PC-3 (cell line): ENCODE measurements around the gene CHST9. TPM values are rescaled to one million over a fixed set of nuclear protein-coding genes. Genes with fewer than 3 reads are reported as not detected.

ENCODE experiments used
- ATAC-seq: fragments of 200-7000 bp; cut with Tn5 transposase; 2 replicates; pipeline ENCODE4 v1.9.1; 2020; ENCODE audit warnings: mild to moderate bottlenecking, moderate library complexity
- BruUV-seq: library from RNA; stranded (reverse); fragments of 400-500 nt; replicated peaks from 2 replicates; lab custom pipeline; 2021; lab: Mats Ljungman, UMichigan
- CTCF ChIA-PET: fragments of 300-600 bp; sonication (Branson Sonifier 250); formaldehyde crosslinking; loops from one replicate; lab custom pipeline; 2022; ENCODE audit warnings: antibody characterized with exemption; lab: Charles Lee
- POLR2A ChIA-PET: fragments of 300-600 bp; sonication (Branson Sonifier 250); formaldehyde crosslinking; loops from one replicate; lab custom pipeline; 2022; ENCODE audit warnings: antibody characterized with exemption; ENCODE audit not compliant: unreplicated experiment; lab: Charles Lee
- DNase-seq: peaks from one replicate; pipeline ENCODE4 v3.0.0-alpha.2; 2015
- H2AFZ ChIP-seq: fragments of 300-600 bp; sonication (generic); 2 replicates; pipeline ENCODE4 v1.6.0; 2016; ENCODE audit warnings: antibody characterized with exemption, low read length
- H3F3A ChIP-seq: fragments of 300-600 bp; sonication (generic); one replicate; pipeline ENCODE4 v1.6.0; 2017; ENCODE audit warnings: antibody characterized with exemption, low read length, control low read depth, mild to moderate bottlenecking; ENCODE audit not compliant: unreplicated experiment
- H3K27ac ChIP-seq: fragments of 300-600 bp; sonication (generic); 2 replicates; pipeline ENCODE4 v1.5.1; 2016; ENCODE audit warnings: mild to moderate bottlenecking, low read length
- H3K27me3 ChIP-seq: fragments of 300-600 bp; sonication (generic); 2 replicates; pipeline ENCODE4 v1.6.1; 2016; ENCODE audit warnings: low read length, mixed read lengths
- H3K36me3 ChIP-seq: fragments of 300-600 bp; sonication (generic); 2 replicates; pipeline ENCODE4 v1.6.1; 2016; ENCODE audit warnings: low read depth, mixed run types, low read length, mixed read lengths
- H3K4me1 ChIP-seq: fragments of 300-600 bp; sonication (generic); 2 replicates; pipeline ENCODE4 v1.5.1; 2016; ENCODE audit warnings: low read length; ENCODE audit not compliant: insufficient read depth
- H3K4me2 ChIP-seq: fragments of 300-600 bp; sonication (generic); 2 replicates; pipeline ENCODE4 v1.6.0; 2016; ENCODE audit warnings: low read length
- H3K4me3 ChIP-seq: fragments of 300-600 bp; sonication (generic); 2 replicates; pipeline ENCODE4 v1.5.1; 2016; ENCODE audit warnings: mild to moderate bottlenecking, low read length, mixed read lengths
- H3K79me2 ChIP-seq: fragments of 300-600 bp; sonication (generic); 2 replicates; pipeline ENCODE4 v1.6.1; 2017; ENCODE audit warnings: low read length, mixed read lengths
- H3K9ac ChIP-seq: fragments of 300-600 bp; sonication (generic); 2 replicates; pipeline ENCODE4 v1.6.0; 2016; ENCODE audit warnings: mild to moderate bottlenecking, low read length
- H3K9me2 ChIP-seq: fragments of 300-600 bp; sonication (generic); replicated peaks from 2 replicates; pipeline ENCODE4 v1.6.1; 2016; ENCODE audit warnings: mixed run types, low read length, mixed read lengths
- H3K9me3 ChIP-seq: fragments of 300-600 bp; sonication (generic); 2 replicates; pipeline ENCODE4 v1.6.1; 2016; ENCODE audit warnings: low read length, mixed read lengths
- H4K20me1 ChIP-seq: fragments of 300-600 bp; sonication (generic); 2 replicates; pipeline ENCODE4 v1.6.1; 2016; ENCODE audit warnings: low read length, mixed read lengths
- CTCF ChIP-seq: fragments of 300-600 bp; sonication (generic); conservative IDR thresholded peaks from 2 replicates; pipeline ENCODE4 v1.5.1; 2017; ENCODE audit warnings: antibody characterized with exemption, low read depth, mild to moderate bottlenecking, low read length
- EZH2 ChIP-seq: fragments of 300-600 bp; sonication (generic); IDR thresholded peaks from one replicate; pipeline ENCODE4 v1.6.1; 2017; ENCODE audit warnings: antibody characterized with exemption, mild to moderate bottlenecking, low read length; ENCODE audit not compliant: unreplicated experiment
- EZH2phosphoT487 ChIP-seq: fragments of 300-600 bp; sonication (generic); IDR thresholded peaks from 2 replicates; pipeline ENCODE4 v1.6.1; 2018; ENCODE audit warnings: mild to moderate bottlenecking, antibody characterized with exemption, low read length, borderline replicate concordance
- intact Hi-C: fragments of 100-400 bp; cut with micrococcal nuclease; formaldehyde crosslinking; loops from 2 replicates; pipeline ENCODE4 v1.9.0; 2023
- total RNA-seq: library from RNA; depleted of rRNA; stranded (reverse); fragments of >200 nt; gene quantifications from 2 replicates; pipeline ENCODE4 v1.2.3, GENCODE V29; 2014

CHST9 gene
- total RNA-seq, 1 experiment from 2014 or later = not detected

GRCh38 chr18:27064673-27065072, 120.4 kb downstream of the CHST9 start:
- H3K27me3 ChIP-seq = peaks cover 7% of the 10 kb centered on the region
- H4K20me1 ChIP-seq = no peaks in the 10 kb centered on the region
- no peak for DNase-seq
- no peaks in the 10 kb centered on the region for H3K36me3 ChIP-seq
- no peak overlapping the region for H3K27ac ChIP-seq
- POLR2A ChIA-PET = no interaction called here
- ATAC-seq = no peak
- no peak overlapping the region for H3K4me2 ChIP-seq
- no peak for TF ChIP-seq EZH2
- no peak for TF ChIP-seq EZH2phosphoT487
- TF ChIP-seq CTCF = no peak
- H2AFZ ChIP-seq = no peak overlapping the region
- H3K9ac ChIP-seq = no peak overlapping the region
- H3K9me3 ChIP-seq = no peaks in the 10 kb centered on the region
- H3K4me3 ChIP-seq = no peak overlapping the region
- intact Hi-C loops = no loop called here
- no peaks in the 10 kb centered on the region for H3K79me2 ChIP-seq
- H3F3A ChIP-seq = no peaks in the 10 kb centered on the region
- H3K9me2 ChIP-seq = no peaks in the 10 kb centered on the region
- BruUV-seq = no TSS peak
- CTCF ChIA-PET = no interaction called here
- H3K4me1 ChIP-seq = no peaks in the 10 kb centered on the region

- Histone ChIP-seq H3K36me3 (no peaks in the 10 kb centered on the region), H2AFZ (no peak overlapping the region), H3K79me2 (no peaks in the 10 kb centered on the region), H3K9ac (no peak overlapping the region), H3K4me3 (no peak overlapping the region), H3K27ac (no peak overlapping the region), H3F3A (no peaks in the 10 kb centered on the region), H3K9me2 (no peaks in the 10 kb centered on the region), H4K20me1 (no peaks in the 10 kb centered on the region), H3K4me2 (no peak overlapping the region), H3K27me3 (peaks cover 21% of the 10 kb centered on the region), H3K9me3 (no peaks in the 10 kb centered on the region), H3K4me1 (no peaks in the 10 kb centered on the region)
- DNase-seq (peak; percentile 29), ATAC-seq (no peak)
- TF ChIP-seq CTCF = no peak
- no TSS peak for BruUV-seq
- ChIA-PET POLR2A (no interaction called here), CTCF (no interaction called here)
- intact Hi-C loops = no loop called here
Measured at GRCh38 chr18:27062802-27063201, 122.3 kb downstream of the CHST9 start.

GRCh38 chr18:27061488-27062095, 123.5 kb downstream of the CHST9 start:
- Histone ChIP-seq H3K9ac (no peak overlapping the region), H4K20me1 (no peaks in the 10 kb centered on the region), H3K9me2 (no peaks in the 10 kb centered on the region), H3K79me2 (no peaks in the 10 kb centered on the region), H3K27ac (no peak overlapping the region), H3K4me3 (no peak overlapping the region), H3K36me3 (no peaks in the 10 kb centered on the region), H2AFZ (no peak overlapping the region), H3K4me2 (no peak overlapping the region), H3K9me3 (no peaks in the 10 kb centered on the region), H3F3A (no peaks in the 10 kb centered on the region), H3K4me1 (no peaks in the 10 kb centered on the region), H3K27me3 (peaks cover 33% of the 10 kb centered on the region)
- no peak for DNase-seq
- no peak for TF ChIP-seq EZH2phosphoT487
- no peak for TF ChIP-seq EZH2
- TF ChIP-seq CTCF = no peak
- no TSS peak for BruUV-seq
- intact Hi-C loops = no loop called here
- ATAC-seq = no peak
- CTCF ChIA-PET = no interaction called here
- POLR2A ChIA-PET = no interaction called here
